IPS-15b (cell line): ENCODE data around the gene DISP3.
A peak's percentile ranks its signal among the peaks of the same experiment; 100 is the strongest.

ENCODE experiments used
- H3K27me3 ChIP-seq: one replicate; pipeline ENCODE4 v1.6.1; 2013; ENCODE audit warnings: low read length; ENCODE audit not compliant: control insufficient read depth, insufficient read depth
- H3K36me3 ChIP-seq: one replicate; pipeline ENCODE4 v1.6.1; 2013; ENCODE audit warnings: low read length; ENCODE audit not compliant: control insufficient read depth, insufficient read depth
- H3K4me1 ChIP-seq: one replicate; pipeline ENCODE4 v1.6.1; 2013; ENCODE audit warnings: mild to moderate bottlenecking, low read length; ENCODE audit not compliant: control insufficient read depth, insufficient read depth
- H3K4me3 ChIP-seq: one replicate; pipeline ENCODE4 v1.5.1; 2013; ENCODE audit warnings: low read depth, low read length
- H3K9ac ChIP-seq: one replicate; pipeline ENCODE4 v1.6.1; 2013; ENCODE audit warnings: low read depth, mild to moderate bottlenecking, low read length
- H3K9me3 ChIP-seq: one replicate; pipeline ENCODE4 v1.6.1; 2013; ENCODE audit warnings: mild to moderate bottlenecking, low read length; ENCODE audit not compliant: control insufficient read depth, insufficient read depth

The DISP3 gene

GRCh38 chr1:11481019-11481418 lies 2.1 kb downstream of the DISP3 start:
- Histone ChIP-seq H3K36me3 (no peaks in the 10 kb centered on the region), H3K4me3 (peak overlapping the region; percentile 8), H3K27me3 (peaks cover 43% of the 10 kb centered on the region), H3K9ac (no peak overlapping the region), H3K9me3 (no peaks in the 10 kb centered on the region), H3K4me1 (peaks cover 4% of the 10 kb centered on the region)

- H3K36me3 ChIP-seq: no peaks in the 10 kb centered on the region
- peaks cover 4% of the 10 kb centered on the region for H3K4me1 ChIP-seq
- H3K9me3 ChIP-seq: no peaks in the 10 kb centered on the region
- H3K9ac ChIP-seq: no peak overlapping the region
- H3K4me3 ChIP-seq: no peak overlapping the region
- peaks cover 33% of the 10 kb centered on the region for H3K27me3 ChIP-seq
Observed at GRCh38 chr1:11482198-11482597, 3.2 kb downstream of the DISP3 start.

GRCh38 chr1:11482701-11483479 lies 3.9 kb downstream of the DISP3 start:
- Histone ChIP-seq H3K4me3 (no peak overlapping the region), H3K4me1 (peaks cover 4% of the 10 kb centered on the region), H3K9ac (no peak overlapping the region), H3K27me3 (peaks cover 26% of the 10 kb centered on the region), H3K36me3 (no peaks in the 10 kb centered on the region), H3K9me3 (no peaks in the 10 kb centered on the region)

GRCh38 chr1:11483581-11484320 lies 4.8 kb downstream of the DISP3 start:
- H3K4me1 ChIP-seq: peaks cover 4% of the 10 kb centered on the region
- H3K9me3 ChIP-seq: no peaks in the 10 kb centered on the region
- no peaks in the 10 kb centered on the region for H3K36me3 ChIP-seq
- peaks cover 20% of the 10 kb centered on the region for H3K27me3 ChIP-seq
- no peak overlapping the region for H3K9ac ChIP-seq
- H3K4me3 ChIP-seq: no peak overlapping the region

- Histone ChIP-seq H3K27me3 (peaks cover 20% of the 10 kb centered on the region), H3K4me1 (peaks cover 4% of the 10 kb centered on the region)
Observed at GRCh38 chr1:11484321-11484655, 5.3 kb downstream of the DISP3 start.

GRCh38 chr1:11485191-11485590 lies 6.2 kb downstream of the DISP3 start:
- Histone ChIP-seq H3K4me1 (peaks cover 3% of the 10 kb centered on the region), H3K4me3 (no peak overlapping the region), H3K9ac (no peak overlapping the region), H3K27me3 (peaks cover 17% of the 10 kb centered on the region), H3K9me3 (no peaks in the 10 kb centered on the region), H3K36me3 (no peaks in the 10 kb centered on the region)

More at GRCh38 chr1:11484321-11484655, 5.3 kb downstream of the DISP3 start:
- H3K9ac ChIP-seq: no peak overlapping the region
- H3K36me3 ChIP-seq: no peaks in the 10 kb centered on the region
- no peaks in the 10 kb centered on the region for H3K9me3 ChIP-seq
- no peak overlapping the region for H3K4me3 ChIP-seq

- Histone ChIP-seq H3K27me3 (peaks cover 6% of the 10 kb centered on the region), H3K9ac (no peak overlapping the region), H3K36me3 (no peaks in the 10 kb centered on the region), H3K4me3 (no peak overlapping the region), H3K4me1 (no peaks in the 10 kb centered on the region), H3K9me3 (no peaks in the 10 kb centered on the region)
Observed at GRCh38 chr1:11486231-11487009, 7.5 kb downstream of the DISP3 start.

GRCh38 chr1:11487196-11487751 lies 8.3 kb downstream of the DISP3 start:
- Histone ChIP-seq H3K9ac (no peak overlapping the region), H3K4me1 (no peaks in the 10 kb centered on the region), H3K9me3 (no peaks in the 10 kb centered on the region), H3K4me3 (no peak overlapping the region), H3K36me3 (no peaks in the 10 kb centered on the region), H3K27me3 (no peaks in the 10 kb centered on the region)

- H3K4me3 ChIP-seq: no peak overlapping the region
- H3K27me3 ChIP-seq: no peaks in the 10 kb centered on the region
- H3K4me1 ChIP-seq: no peaks in the 10 kb centered on the region
- H3K9me3 ChIP-seq: no peaks in the 10 kb centered on the region
- no peak overlapping the region for H3K9ac ChIP-seq
- H3K36me3 ChIP-seq: no peaks in the 10 kb centered on the region
Observed at GRCh38 chr1:11488201-11488770, 9.3 kb downstream of the DISP3 start.

- no peaks in the 10 kb centered on the region for H3K9me3 ChIP-seq
- no peaks in the 10 kb centered on the region for H3K27me3 ChIP-seq
- no peak overlapping the region for H3K4me3 ChIP-seq
- no peaks in the 10 kb centered on the region for H3K36me3 ChIP-seq
- H3K4me1 ChIP-seq: no peaks in the 10 kb centered on the region
- H3K9ac ChIP-seq: no peak overlapping the region
Observed at GRCh38 chr1:11488966-11489625, 10.1 kb downstream of the DISP3 start.

GRCh38 chr1:11492235-11492634 lies 13.3 kb downstream of the DISP3 start:
- no peaks in the 10 kb centered on the region for H3K36me3 ChIP-seq
- no peak overlapping the region for H3K4me3 ChIP-seq

More at GRCh38 chr1:11492235-11492634, 13.3 kb downstream of the DISP3 start:
- no peaks in the 10 kb centered on the region for H3K4me1 ChIP-seq
- no peaks in the 10 kb centered on the region for H3K9me3 ChIP-seq
- no peak overlapping the region for H3K9ac ChIP-seq
- no peaks in the 10 kb centered on the region for H3K27me3 ChIP-seq
